Loucy (cell line): ENCODE measurements around the gene OTOA.
"Not testable (repeated sequence)": the region's sequence is repeated elsewhere in the genome, so short reads cannot be mapped to it uniquely, and the experiment has no call there.

Experiments
- H2AFZ ChIP-seq: fragments of 200-600 bp; sonication (generic); 2 replicates; pipeline ENCODE4 v1.6.0; 2016; ENCODE audit warnings: antibody characterized with exemption, mild to moderate bottlenecking, low read length, moderate library complexity
- H3F3A ChIP-seq: fragments of 200-600 bp; 2 replicates; pipeline ENCODE4 v1.6.0; 2016; ENCODE audit warnings: antibody characterized with exemption, low read depth, mild to moderate bottlenecking
- H3K27me3 ChIP-seq: fragments of 200-600 bp; sonication (generic); 2 replicates; pipeline ENCODE4 v1.6.1; 2014; ENCODE audit warnings: low read length, mild to moderate bottlenecking; ENCODE audit not compliant: insufficient read depth, poor library complexity, severe bottlenecking
- H3K36me3 ChIP-seq: fragments of 200-600 bp; sonication (generic); 2 replicates; pipeline ENCODE4 v1.6.1; 2016; ENCODE audit warnings: low read length; ENCODE audit not compliant: insufficient read depth
- H3K4me1 ChIP-seq: fragments of 200-600 bp; sonication (generic); 2 replicates; pipeline ENCODE4 v1.5.1; 2014; ENCODE audit warnings: low read length, mild to moderate bottlenecking; ENCODE audit not compliant: insufficient read depth, poor library complexity, severe bottlenecking
- H3K4me2 ChIP-seq: fragments of 200-600 bp; sonication (generic); 2 replicates; pipeline ENCODE4 v1.6.0; 2014; ENCODE audit warnings: antibody characterized with exemption, low read length, low read depth, mild to moderate bottlenecking; ENCODE audit not compliant: poor library complexity, severe bottlenecking
- H3K4me3 ChIP-seq: fragments of 200-600 bp; sonication (generic); 2 replicates; pipeline ENCODE4 v1.5.1; 2014; ENCODE audit warnings: low read length, mild to moderate bottlenecking, mixed read lengths; ENCODE audit not compliant: poor library complexity, severe bottlenecking
- H3K79me2 ChIP-seq: fragments of 200-600 bp; sonication (generic); 2 replicates; pipeline ENCODE4 v1.6.1; 2014; ENCODE audit warnings: low read length; ENCODE audit not compliant: insufficient read depth
- H3K9ac ChIP-seq: fragments of 200-600 bp; sonication (generic); 2 replicates; pipeline ENCODE4 v1.6.0; 2014; ENCODE audit warnings: mild to moderate bottlenecking, low read depth, low read length, moderate library complexity; ENCODE audit not compliant: poor library complexity, severe bottlenecking
- H3K9me2 ChIP-seq: fragments of 200-600 bp; sonication (generic); replicated peaks from 2 replicates; pipeline ENCODE4 v1.6.1; 2016; ENCODE audit warnings: low read depth, low read length, mixed read lengths
- H3K9me3 ChIP-seq: fragments of 200-600 bp; sonication (generic); 2 replicates; pipeline ENCODE4 v1.6.1; 2014; ENCODE audit warnings: mild to moderate bottlenecking, antibody characterized with exemption, low read length, low read depth; ENCODE audit not compliant: insufficient read depth
- H4K20me1 ChIP-seq: fragments of 200-600 bp; sonication (generic); 2 replicates; pipeline ENCODE4 v1.6.0; 2014; ENCODE audit warnings: antibody characterized with exemption, low read length, mild to moderate bottlenecking; ENCODE audit not compliant: insufficient read depth, poor library complexity, severe bottlenecking
- CTCF ChIP-seq: fragments of 200-600 bp; sonication (generic); conservative IDR thresholded peaks from 2 replicates; pipeline ENCODE4 v1.5.1; 2014; ENCODE audit warnings: mild to moderate bottlenecking, antibody characterized with exemption, low read length
- EZH2phosphoT487 ChIP-seq: fragments of 200-600 bp; IDR thresholded peaks from 2 replicates; pipeline ENCODE4 v1.6.1; 2018; ENCODE audit warnings: antibody characterized with exemption, mild to moderate bottlenecking, moderate library complexity, borderline replicate concordance

OTOA gene

GRCh38 chr16:21684199-21684598 is 20.4 kb downstream of the OTOA start:
- H3F3A ChIP-seq, result no peaks in the 10 kb centered on the region
- H3K27me3 ChIP-seq, result no peaks in the 10 kb centered on the region
- no peaks in the 10 kb centered on the region for H3K9me3 ChIP-seq
- H3K4me1 ChIP-seq, result no peaks in the 10 kb centered on the region
- H3K4me2 ChIP-seq, result no peak overlapping the region
- no peak overlapping the region for H3K4me3 ChIP-seq
- no peak overlapping the region for H3K9ac ChIP-seq
- no peaks in the 10 kb centered on the region for H3K79me2 ChIP-seq
- H2AFZ ChIP-seq, result no peak overlapping the region
- H3K36me3 ChIP-seq, result no peaks in the 10 kb centered on the region
- no peaks in the 10 kb centered on the region for H3K9me2 ChIP-seq
- no peaks in the 10 kb centered on the region for H4K20me1 ChIP-seq
- TF ChIP-seq CTCF, result peak; percentile 88
- TF ChIP-seq EZH2phosphoT487, result no peak

GRCh38 chr16:21685034-21685455 is 21.3 kb downstream of the OTOA start:
- no peak overlapping the region for H3K4me2 ChIP-seq
- H3K9me3 ChIP-seq, result no peaks in the 10 kb centered on the region
- H3K9me2 ChIP-seq, result no peaks in the 10 kb centered on the region
- H3K27me3 ChIP-seq, result no peaks in the 10 kb centered on the region
- no peaks in the 10 kb centered on the region for H4K20me1 ChIP-seq
- H3K9ac ChIP-seq, result no peak overlapping the region
- H3K4me1 ChIP-seq, result no peaks in the 10 kb centered on the region
- H3K79me2 ChIP-seq, result no peaks in the 10 kb centered on the region
- no peak overlapping the region for H2AFZ ChIP-seq
- no peak for TF ChIP-seq EZH2phosphoT487
- no peak for TF ChIP-seq CTCF
- no peak overlapping the region for H3K4me3 ChIP-seq
- no peaks in the 10 kb centered on the region for H3F3A ChIP-seq
- H3K36me3 ChIP-seq, result no peaks in the 10 kb centered on the region

- Histone ChIP-seq H3K4me1 (no peaks in the 10 kb centered on the region), H3K36me3 (no peaks in the 10 kb centered on the region), H3K27me3 (no peaks in the 10 kb centered on the region), H3K4me3 (no peak overlapping the region), H3K79me2 (no peaks in the 10 kb centered on the region), H3K9ac (no peak overlapping the region), H2AFZ (no peak overlapping the region), H3K9me3 (no peaks in the 10 kb centered on the region), H3K4me2 (no peak overlapping the region), H4K20me1 (no peaks in the 10 kb centered on the region), H3K9me2 (no peaks in the 10 kb centered on the region), H3F3A (no peaks in the 10 kb centered on the region)
- no peak for TF ChIP-seq CTCF
- TF ChIP-seq EZH2phosphoT487, result no peak
Measured at GRCh38 chr16:21689107-21689506, 25.3 kb downstream of the OTOA start.

- not testable (repeated sequence) for H2AFZ ChIP-seq, H3K9me2 ChIP-seq
Measured at GRCh38 chr16:21690967-21691366, 27.2 kb downstream of the OTOA start.

More at GRCh38 chr16:21690967-21691366, 27.2 kb downstream of the OTOA start:
- H3K79me2 ChIP-seq, H3K9me3 ChIP-seq, H3K27me3 ChIP-seq, H3K4me2 ChIP-seq, H3K4me1 ChIP-seq, H3K9ac ChIP-seq, H3K4me3 ChIP-seq, H3K36me3 ChIP-seq, H4K20me1 ChIP-seq, H3F3A ChIP-seq: not testable (repeated sequence)
